WTC11 (cell line): Measurements from ENCODE around the gene EPHA1. TPM values are rescaled to one million over a fixed set of nuclear protein-coding genes. Genes with fewer than 3 reads are reported as not detected.
A peak's percentile ranks its signal among the peaks of the same experiment; 100 is the strongest.

Source experiments
- ATAC-seq: fragments of 200-7000 bp; cut with Tn5 transposase; 2 replicates; pipeline ENCODE4 v1.10.0; 2021; ENCODE audit warnings: mild to moderate bottlenecking, moderate library complexity
- CTCF ChIA-PET: fragments of 300-600 bp; sonication (Branson Sonifier 250); formaldehyde crosslinking; loops from one replicate; lab custom pipeline; 2021; ENCODE audit warnings: antibody characterized with exemption; lab: Charles Lee
- POLR2A ChIA-PET: fragments of 350-600 bp; sonication (Branson Sonifier 250); formaldehyde crosslinking; loops from one replicate; lab custom pipeline; 2021; ENCODE audit warnings: antibody characterized with exemption; lab: Charles Lee
- DNase-seq: peaks from one replicate; pipeline ENCODE4 v3.0.0; 2021; ENCODE audit warnings: low spot score
- H3K27ac Mint-ChIP-seq: 2 replicates; pipeline ENCODE4 v1.8.0; 2021; ENCODE audit warnings: mixed read lengths
- H3K27me3 Mint-ChIP-seq: 2 replicates; pipeline ENCODE4 v1.8.0; 2021; ENCODE audit warnings: low read depth, mild to moderate bottlenecking, moderate library complexity, mixed read lengths
- H3K36me3 Mint-ChIP-seq: 2 replicates; pipeline ENCODE4 v1.8.0; 2021; ENCODE audit warnings: mixed read lengths
- H3K4me1 Mint-ChIP-seq: 2 replicates; pipeline ENCODE4 v1.8.0; 2022; ENCODE audit warnings: mixed read lengths
- H3K4me3 Mint-ChIP-seq: 2 replicates; pipeline ENCODE4 v1.8.0; 2021; ENCODE audit warnings: mild to moderate bottlenecking, moderate library complexity, mixed read lengths
- H3K9me3 Mint-ChIP-seq: 2 replicates; pipeline ENCODE4 v1.8.0; 2021; ENCODE audit warnings: mixed read lengths
- FOXP1 ChIP-seq: sonication (generic); formaldehyde crosslinking; IDR thresholded peaks from 2 replicates; pipeline ENCODE4 v1.8.0; 2022; ENCODE audit warnings: missing genetic modification reagents, mild to moderate bottlenecking, moderate library complexity, borderline replicate concordance
- IRF2 ChIP-seq: sonication (generic); formaldehyde crosslinking; IDR thresholded peaks from 2 replicates; pipeline ENCODE4 v1.8.0; 2022; ENCODE audit warnings: low read depth, missing genetic modification reagents, borderline replicate concordance
- NR2C2 ChIP-seq: sonication (generic); formaldehyde crosslinking; IDR thresholded peaks from 2 replicates; pipeline ENCODE4 v1.8.0; 2022; ENCODE audit warnings: mild to moderate bottlenecking, missing genetic modification reagents
- TCF7 ChIP-seq: sonication (generic); formaldehyde crosslinking; IDR thresholded peaks from 2 replicates; pipeline ENCODE4 v1.8.0; 2022; ENCODE audit warnings: mild to moderate bottlenecking, low read depth, missing genetic modification reagents, moderate library complexity
- TEAD1 ChIP-seq: sonication (generic); formaldehyde crosslinking; IDR thresholded peaks from 2 replicates; pipeline ENCODE4 v1.8.0; 2022; ENCODE audit warnings: mild to moderate bottlenecking, missing genetic modification reagents
- ZNF121 ChIP-seq: sonication (generic); formaldehyde crosslinking; IDR thresholded peaks from 2 replicates; pipeline ENCODE4 v1.8.0; 2023; ENCODE audit warnings: missing genetic modification reagents
- ZNF416 ChIP-seq: fragments of 250-450 bp; sonication (Bioruptor Pico); IDR thresholded peaks from 2 replicates; pipeline ENCODE4 v1.9.0; 2021; ENCODE audit warnings: mild to moderate bottlenecking, inconsistent platforms
- total RNA-seq: library from RNA; stranded (reverse); gene quantifications from 3 replicates; pipeline ENCODE4 v1.2.3, GENCODE V29; 2021
- TF ChIP-seq, protein P1 (sequence below): sonication (generic); formaldehyde crosslinking; conservative IDR thresholded peaks from 2 replicates; pipeline ENCODE4 v1.8.1; 2023; ENCODE audit warnings: mild to moderate bottlenecking, low read depth, missing genetic modification reagents, moderate library complexity
- TF ChIP-seq, protein P2 (sequence below): fragments of 200-600 bp; IDR thresholded peaks from 2 replicates; pipeline ENCODE4 v1.8.0; 2022; ENCODE audit warnings: antibody characterized with exemption
- TF ChIP-seq, protein P3 (sequence below): fragments of 250-450 bp; sonication (Bioruptor Pico); IDR thresholded peaks from 2 replicates; pipeline ENCODE4 v2.1.2; 2022; ENCODE audit warnings: mild to moderate bottlenecking, moderate library complexity
- TF ChIP-seq, protein P4 (sequence below): sonication (generic); formaldehyde crosslinking; IDR thresholded peaks from 2 replicates; pipeline ENCODE4 v1.8.1; 2023; ENCODE audit warnings: mild to moderate bottlenecking, moderate library complexity, missing genetic modification reagents

EPHA1 gene
- total RNA-seq, 1 experiment from 2014 or later, result 203 TPM

DNA sequence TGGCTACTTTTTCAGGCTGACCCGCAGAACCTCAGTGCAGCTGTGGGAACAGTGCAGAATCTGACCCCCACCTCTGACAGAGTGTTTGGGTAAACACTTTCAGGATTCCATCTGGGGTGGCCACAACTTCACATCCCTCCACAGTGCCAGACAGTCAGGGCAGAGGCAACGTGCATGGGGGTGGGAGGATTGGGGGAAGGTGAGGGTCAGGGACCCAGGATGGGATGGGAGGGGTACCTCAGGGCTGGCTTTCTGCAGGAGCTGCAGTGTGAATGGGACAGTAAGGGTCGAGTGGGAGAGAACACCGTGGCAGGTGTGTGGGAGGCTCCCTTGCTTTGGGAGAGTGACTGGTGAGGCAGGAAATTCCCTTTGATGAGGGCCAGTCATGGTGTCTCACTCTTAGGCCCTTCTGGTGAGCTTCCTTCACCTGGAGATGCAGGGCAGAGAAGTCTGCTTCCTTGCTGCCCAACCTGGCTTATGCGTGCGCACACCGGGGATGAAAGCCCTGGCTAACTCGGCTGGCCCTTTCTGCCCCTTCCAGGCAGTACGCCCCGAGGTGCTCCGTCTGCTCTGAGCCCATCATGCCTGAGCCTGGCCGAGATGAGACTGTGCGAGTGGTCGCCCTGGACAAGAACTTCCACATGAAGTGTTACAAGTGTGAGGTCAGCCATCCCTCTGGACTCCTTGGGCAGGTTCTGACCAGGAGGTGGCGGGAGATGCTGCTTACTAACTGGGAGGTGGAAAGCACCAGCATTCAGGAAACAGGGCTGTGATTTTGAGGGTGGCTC lies 19.1 kb downstream of the EPHA1 start (continued):
- TF ChIP-seq, protein P1, sequence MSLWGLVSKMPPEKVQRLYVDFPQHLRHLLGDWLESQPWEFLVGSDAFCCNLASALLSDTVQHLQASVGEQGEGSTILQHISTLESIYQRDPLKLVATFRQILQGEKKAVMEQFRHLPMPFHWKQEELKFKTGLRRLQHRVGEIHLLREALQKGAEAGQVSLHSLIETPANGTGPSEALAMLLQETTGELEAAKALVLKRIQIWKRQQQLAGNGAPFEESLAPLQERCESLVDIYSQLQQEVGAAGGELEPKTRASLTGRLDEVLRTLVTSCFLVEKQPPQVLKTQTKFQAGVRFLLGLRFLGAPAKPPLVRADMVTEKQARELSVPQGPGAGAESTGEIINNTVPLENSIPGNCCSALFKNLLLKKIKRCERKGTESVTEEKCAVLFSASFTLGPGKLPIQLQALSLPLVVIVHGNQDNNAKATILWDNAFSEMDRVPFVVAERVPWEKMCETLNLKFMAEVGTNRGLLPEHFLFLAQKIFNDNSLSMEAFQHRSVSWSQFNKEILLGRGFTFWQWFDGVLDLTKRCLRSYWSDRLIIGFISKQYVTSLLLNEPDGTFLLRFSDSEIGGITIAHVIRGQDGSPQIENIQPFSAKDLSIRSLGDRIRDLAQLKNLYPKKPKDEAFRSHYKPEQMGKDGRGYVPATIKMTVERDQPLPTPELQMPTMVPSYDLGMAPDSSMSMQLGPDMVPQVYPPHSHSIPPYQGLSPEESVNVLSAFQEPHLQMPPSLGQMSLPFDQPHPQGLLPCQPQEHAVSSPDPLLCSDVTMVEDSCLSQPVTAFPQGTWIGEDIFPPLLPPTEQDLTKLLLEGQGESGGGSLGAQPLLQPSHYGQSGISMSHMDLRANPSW (CRISPR knock-in tag), result no peak
- TF ChIP-seq TCF7 (CRISPR knock-in tag), result no peak

DNA sequence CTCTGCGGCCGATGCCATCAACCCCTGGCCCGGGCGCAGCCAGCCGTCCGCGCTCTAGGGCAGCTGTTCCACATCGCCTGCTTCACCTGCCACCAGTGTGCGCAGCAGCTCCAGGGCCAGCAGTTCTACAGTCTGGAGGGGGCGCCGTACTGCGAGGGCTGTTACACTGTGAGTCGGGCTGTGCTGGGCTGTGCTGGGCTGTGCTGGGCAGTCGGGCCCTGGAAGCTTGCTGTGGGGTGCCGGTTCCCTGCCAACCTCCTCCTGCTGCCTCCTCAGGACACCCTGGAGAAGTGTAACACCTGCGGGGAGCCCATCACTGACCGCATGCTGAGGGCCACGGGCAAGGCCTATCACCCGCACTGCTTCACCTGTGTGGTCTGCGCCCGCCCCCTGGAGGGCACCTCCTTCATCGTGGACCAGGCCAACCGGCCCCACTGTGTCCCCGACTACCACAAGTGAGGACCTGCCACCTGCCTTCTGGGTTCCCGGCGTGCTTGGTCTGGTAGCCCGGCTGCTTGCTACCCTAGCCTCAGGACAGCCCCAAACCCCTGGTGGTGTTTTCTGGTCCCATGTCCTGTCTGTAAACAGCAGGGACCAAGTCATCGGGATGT lies 20.1 kb downstream of the EPHA1 start:
- ChIA-PET POLR2A (interaction anchor here (0.8 to 7.2 kb wide), 6 partner anchors 8 to 28 kb away, joined by 3 to 62 read pairs (median 4); partner anchors contain the start of gene EPHA1), CTCF (interaction anchor here (0.6 to 4.4 kb wide), 14 partner anchors 9 to 148 kb away, joined by 3 to 48 read pairs (median 6); partner anchors contain the start of genes EPHA1 and FAM131B)
- H3K9me3 Mint-ChIP-seq, result no peaks in the 10 kb centered on the region
- H3K27ac Mint-ChIP-seq, result no peak overlapping the region
- H3K4me3 Mint-ChIP-seq, result no peak overlapping the region
- DNase-seq (peak; percentile 51), ATAC-seq (peak; percentile 33)
- H3K4me1 Mint-ChIP-seq, result peaks cover 9% of the 10 kb centered on the region
- H3K36me3 Mint-ChIP-seq, result peaks cover 44% of the 10 kb centered on the region
- TF ChIP-seq TEAD1 (CRISPR knock-in tag), result no peak
- peak; percentile 91 for TF ChIP-seq ZNF121 (CRISPR knock-in tag)
- TF ChIP-seq, protein P2, sequence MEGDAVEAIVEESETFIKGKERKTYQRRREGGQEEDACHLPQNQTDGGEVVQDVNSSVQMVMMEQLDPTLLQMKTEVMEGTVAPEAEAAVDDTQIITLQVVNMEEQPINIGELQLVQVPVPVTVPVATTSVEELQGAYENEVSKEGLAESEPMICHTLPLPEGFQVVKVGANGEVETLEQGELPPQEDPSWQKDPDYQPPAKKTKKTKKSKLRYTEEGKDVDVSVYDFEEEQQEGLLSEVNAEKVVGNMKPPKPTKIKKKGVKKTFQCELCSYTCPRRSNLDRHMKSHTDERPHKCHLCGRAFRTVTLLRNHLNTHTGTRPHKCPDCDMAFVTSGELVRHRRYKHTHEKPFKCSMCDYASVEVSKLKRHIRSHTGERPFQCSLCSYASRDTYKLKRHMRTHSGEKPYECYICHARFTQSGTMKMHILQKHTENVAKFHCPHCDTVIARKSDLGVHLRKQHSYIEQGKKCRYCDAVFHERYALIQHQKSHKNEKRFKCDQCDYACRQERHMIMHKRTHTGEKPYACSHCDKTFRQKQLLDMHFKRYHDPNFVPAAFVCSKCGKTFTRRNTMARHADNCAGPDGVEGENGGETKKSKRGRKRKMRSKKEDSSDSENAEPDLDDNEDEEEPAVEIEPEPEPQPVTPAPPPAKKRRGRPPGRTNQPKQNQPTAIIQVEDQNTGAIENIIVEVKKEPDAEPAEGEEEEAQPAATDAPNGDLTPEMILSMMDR, result 0 out of 2 replicates have a peak, but pooled peaks have one; percentile 14
- TF ChIP-seq, protein P3, sequence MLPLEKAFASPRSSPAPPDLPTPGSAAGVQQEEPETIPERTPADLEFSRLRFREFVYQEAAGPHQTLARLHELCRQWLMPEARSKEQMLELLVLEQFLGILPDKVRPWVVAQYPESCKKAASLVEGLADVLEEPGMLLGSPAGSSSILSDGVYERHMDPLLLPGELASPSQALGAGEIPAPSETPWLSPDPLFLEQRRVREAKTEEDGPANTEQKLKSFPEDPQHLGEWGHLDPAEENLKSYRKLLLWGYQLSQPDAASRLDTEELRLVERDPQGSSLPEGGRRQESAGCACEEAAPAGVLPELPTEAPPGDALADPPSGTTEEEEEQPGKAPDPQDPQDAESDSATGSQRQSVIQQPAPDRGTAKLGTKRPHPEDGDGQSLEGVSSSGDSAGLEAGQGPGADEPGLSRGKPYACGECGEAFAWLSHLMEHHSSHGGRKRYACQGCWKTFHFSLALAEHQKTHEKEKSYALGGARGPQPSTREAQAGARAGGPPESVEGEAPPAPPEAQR, result no peak
- TF ChIP-seq, all 79 proteins: peak for 2
- no peaks in the 10 kb centered on the region for H3K27me3 Mint-ChIP-seq

DNA sequence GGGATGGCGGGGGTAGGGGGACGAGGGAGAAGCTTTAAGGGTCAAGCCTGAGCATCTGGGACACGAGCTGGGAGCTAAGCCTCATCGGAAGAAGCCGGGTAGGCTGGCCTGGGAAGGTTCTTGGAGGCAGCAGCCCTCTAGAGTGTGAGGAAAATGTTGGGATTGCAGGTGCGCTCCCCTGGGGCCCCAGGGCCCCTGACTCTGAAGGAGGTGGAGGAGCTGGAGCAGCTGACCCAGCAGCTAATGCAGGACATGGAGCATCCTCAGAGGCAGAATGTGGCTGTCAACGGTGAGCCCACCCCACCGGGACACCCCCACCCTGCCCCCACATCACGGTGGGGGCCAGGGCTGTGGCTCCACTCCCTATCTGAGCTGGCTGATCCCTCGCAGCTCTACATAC lies 20.6 kb downstream of the EPHA1 start:
- POLR2A ChIA-PET, result interaction anchor here (0.8 to 7.2 kb wide), 6 partner anchors 8 to 28 kb away, joined by 3 to 62 read pairs (median 4); partner anchors contain the start of gene EPHA1
- no peaks in the 10 kb centered on the region for H3K27me3 Mint-ChIP-seq
- DNase-seq (no peak), ATAC-seq (no peak)
- H3K36me3 Mint-ChIP-seq, result peaks cover 41% of the 10 kb centered on the region
- H3K27ac Mint-ChIP-seq, result no peak overlapping the region
- peaks cover 11% of the 10 kb centered on the region for H3K4me1 Mint-ChIP-seq
- CTCF ChIA-PET, result interaction anchor here (0.6 to 4.4 kb wide), 13 partner anchors 8 to 148 kb away, joined by 3 to 48 read pairs (median 5); partner anchors contain the start of genes EPHA1 and FAM131B
- H3K4me3 Mint-ChIP-seq, result no peak overlapping the region
- no peak for TF ChIP-seq FOXP1 (CRISPR knock-in tag)
- TF ChIP-seq NR2C2 (CRISPR knock-in tag), result 0 out of 2 replicates have a peak, but pooled peaks have one; percentile 6
- TF ChIP-seq, all 79 proteins: peak for 1
- H3K9me3 Mint-ChIP-seq, result no peaks in the 10 kb centered on the region

DNA sequence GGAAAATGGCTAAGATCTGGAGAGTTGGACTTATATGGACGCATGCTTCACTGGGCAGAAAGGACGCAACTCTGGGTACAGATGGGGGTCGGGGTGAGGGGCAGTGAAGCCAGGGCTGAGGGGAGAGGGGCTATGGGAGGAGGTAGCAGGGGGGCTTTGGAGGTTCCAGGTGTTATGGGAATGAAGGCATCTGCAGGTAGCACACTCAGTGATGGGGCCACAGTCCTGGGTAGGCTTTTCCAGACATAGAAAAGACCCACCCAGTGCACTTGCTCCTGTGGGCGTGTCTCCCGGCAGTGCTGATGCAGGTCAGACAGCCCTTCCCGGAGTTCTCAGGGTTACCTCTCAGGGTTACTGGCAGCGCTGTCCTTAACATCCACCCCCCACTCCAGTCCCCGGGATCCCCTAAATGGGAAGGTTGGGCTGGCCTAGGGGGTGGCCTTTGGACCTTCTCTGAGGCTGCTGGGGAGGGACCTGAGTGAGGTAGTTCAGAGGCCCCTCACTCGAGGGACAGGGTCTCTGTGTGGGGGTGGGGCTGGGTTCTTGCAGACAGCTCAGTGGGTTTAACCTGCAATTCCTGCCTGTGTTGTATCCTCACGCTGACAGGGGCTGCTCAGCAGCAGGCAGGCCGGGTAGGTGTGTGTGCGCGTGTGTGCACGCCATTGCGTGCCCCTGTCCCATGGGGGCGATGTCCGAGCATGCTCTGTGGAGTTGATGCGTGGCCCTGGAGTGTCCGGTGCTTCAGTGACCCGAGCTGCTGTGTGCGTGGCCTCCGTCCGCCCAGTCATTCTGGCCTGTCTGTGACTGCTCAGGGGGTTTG lies 21.3 kb downstream of the EPHA1 start:
- H3K4me1 Mint-ChIP-seq, result peaks cover 17% of the 10 kb centered on the region
- no peak overlapping the region for H3K27ac Mint-ChIP-seq
- H3K27me3 Mint-ChIP-seq, result no peaks in the 10 kb centered on the region
- no peak overlapping the region for H3K4me3 Mint-ChIP-seq
- POLR2A ChIA-PET, result interaction anchor here (0.5 to 7.2 kb wide), 5 partner anchors 16 to 30 kb away, joined by 3 to 62 read pairs (median 3); partner anchors contain the start of gene EPHA1
- DNase-seq (peak; percentile 44), ATAC-seq (peak; percentile 21)
- CTCF ChIA-PET, result interaction anchor here (0.6 to 4.4 kb wide), 10 partner anchors 7 to 147 kb away, joined by 3 to 48 read pairs (median 7); partner anchors contain the start of genes EPHA1 and FAM131B
- H3K9me3 Mint-ChIP-seq, result no peaks in the 10 kb centered on the region
- H3K36me3 Mint-ChIP-seq, result peaks cover 37% of the 10 kb centered on the region
- TF ChIP-seq NR2C2 (CRISPR knock-in tag), result no peak
- TF ChIP-seq, protein P4, sequence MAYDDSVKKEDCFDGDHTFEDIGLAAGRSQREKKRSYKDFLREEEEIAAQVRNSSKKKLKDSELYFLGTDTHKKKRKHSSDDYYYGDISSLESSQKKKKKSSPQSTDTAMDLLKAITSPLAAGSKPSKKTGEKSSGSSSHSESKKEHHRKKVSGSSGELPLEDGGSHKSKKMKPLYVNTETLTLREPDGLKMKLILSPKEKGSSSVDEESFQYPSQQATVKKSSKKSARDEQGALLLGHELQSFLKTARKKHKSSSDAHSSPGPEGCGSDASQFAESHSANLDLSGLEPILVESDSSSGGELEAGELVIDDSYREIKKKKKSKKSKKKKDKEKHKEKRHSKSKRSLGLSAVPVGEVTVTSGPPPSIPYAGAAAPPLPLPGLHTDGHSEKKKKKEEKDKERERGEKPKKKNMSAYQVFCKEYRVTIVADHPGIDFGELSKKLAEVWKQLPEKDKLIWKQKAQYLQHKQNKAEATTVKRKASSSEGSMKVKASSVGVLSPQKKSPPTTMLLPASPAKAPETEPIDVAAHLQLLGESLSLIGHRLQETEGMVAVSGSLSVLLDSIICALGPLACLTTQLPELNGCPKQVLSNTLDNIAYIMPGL (CRISPR knock-in tag), result no peak
- TF ChIP-seq, protein P2, result 0 out of 2 replicates have a peak, but pooled peaks have one; percentile 35
- TF ChIP-seq ZNF416 (CRISPR knock-in tag), result no peak
- no peak for TF ChIP-seq IRF2 (CRISPR knock-in tag)
